Panc1 (cell line): ENCODE results near the gene KCNMA1.

Experiments used
- POLR2AphosphoS5 ChIP-seq: IDR thresholded peaks from 2 replicates; pipeline ENCODE4 v1.6.1; 2012; ENCODE audit warnings: mild to moderate bottlenecking, low read depth, low read length, moderate library complexity
- TF ChIP-seq, protein P1 (sequence below): fragments of 450-650 bp; IDR thresholded peaks from 2 replicates; pipeline ENCODE4 v1.5.1; 2017; ENCODE audit warnings: mild to moderate bottlenecking

DNA sequence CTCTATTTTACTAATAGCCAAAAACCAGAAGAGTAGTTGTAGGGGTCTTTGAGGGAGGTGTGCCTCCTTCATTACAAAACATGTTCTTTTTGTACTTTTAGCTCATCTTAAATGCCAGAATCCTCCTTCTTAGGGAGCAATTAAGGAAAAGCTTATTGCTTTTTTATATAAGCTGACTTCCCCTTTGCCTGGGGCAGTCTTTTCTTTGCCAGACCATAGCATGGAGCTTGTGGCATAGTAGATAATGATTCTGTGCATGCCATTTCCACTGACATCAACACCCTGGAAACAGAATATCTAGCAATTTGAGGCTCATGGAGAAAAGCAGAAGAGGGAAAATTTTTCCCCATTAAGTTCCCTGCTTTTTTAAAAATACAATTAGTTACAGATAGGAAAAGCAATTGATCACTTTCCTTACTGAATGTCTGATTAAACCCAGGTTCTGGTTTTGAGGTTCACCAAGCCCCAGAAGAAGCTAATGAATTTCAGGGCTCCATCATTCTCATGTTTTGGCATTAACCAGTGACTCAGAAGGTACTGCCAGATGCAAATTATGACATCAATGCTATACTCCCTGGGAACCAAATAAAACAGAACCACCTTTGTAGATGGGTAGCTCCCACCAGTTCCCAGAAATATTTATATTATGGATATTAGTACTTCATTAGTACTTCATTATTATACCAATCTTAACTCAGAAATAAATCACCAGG is 410.6 kb downstream of the KCNMA1 start:
- TF ChIP-seq POLR2AphosphoS5, result no peak
- TF ChIP-seq, protein P1, sequence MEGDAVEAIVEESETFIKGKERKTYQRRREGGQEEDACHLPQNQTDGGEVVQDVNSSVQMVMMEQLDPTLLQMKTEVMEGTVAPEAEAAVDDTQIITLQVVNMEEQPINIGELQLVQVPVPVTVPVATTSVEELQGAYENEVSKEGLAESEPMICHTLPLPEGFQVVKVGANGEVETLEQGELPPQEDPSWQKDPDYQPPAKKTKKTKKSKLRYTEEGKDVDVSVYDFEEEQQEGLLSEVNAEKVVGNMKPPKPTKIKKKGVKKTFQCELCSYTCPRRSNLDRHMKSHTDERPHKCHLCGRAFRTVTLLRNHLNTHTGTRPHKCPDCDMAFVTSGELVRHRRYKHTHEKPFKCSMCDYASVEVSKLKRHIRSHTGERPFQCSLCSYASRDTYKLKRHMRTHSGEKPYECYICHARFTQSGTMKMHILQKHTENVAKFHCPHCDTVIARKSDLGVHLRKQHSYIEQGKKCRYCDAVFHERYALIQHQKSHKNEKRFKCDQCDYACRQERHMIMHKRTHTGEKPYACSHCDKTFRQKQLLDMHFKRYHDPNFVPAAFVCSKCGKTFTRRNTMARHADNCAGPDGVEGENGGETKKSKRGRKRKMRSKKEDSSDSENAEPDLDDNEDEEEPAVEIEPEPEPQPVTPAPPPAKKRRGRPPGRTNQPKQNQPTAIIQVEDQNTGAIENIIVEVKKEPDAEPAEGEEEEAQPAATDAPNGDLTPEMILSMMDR, result no peak
